Transverse colon (tissue), 4 donors: ENCODE data around the gene SELPLG. TPM values are rescaled to one million over a fixed set of nuclear protein-coding genes. Genes with fewer than 3 reads are reported as not detected.

Experiments
- DNase-seq: peaks from one replicate; pipeline ENCODE4 v3.0.0-alpha.2; 2019
- H3K27ac ChIP-seq, 4 donors: fragments of 200-600 bp; sonication (generic); 2 replicates each; pipeline ENCODE4 v1.5.1; 2016 to 2018; ENCODE audit warnings: inconsistent platforms in 4 of 4
- H3K27me3 ChIP-seq: fragments of 200-600 bp; sonication (generic); 2 replicates; pipeline ENCODE4 v1.5.1; 2017; ENCODE audit warnings: inconsistent platforms
- H3K36me3 ChIP-seq, 4 donors: fragments of 200-600 bp; sonication (generic); 2 replicates each; pipeline ENCODE4 v1.5.1; 2017 to 2019; ENCODE audit warnings: inconsistent platforms in 4 of 4
- H3K4me1 ChIP-seq, 4 donors: fragments of 200-600 bp; sonication (generic); 2 replicates each; pipeline ENCODE4 v1.5.1; 2017 to 2020; ENCODE audit warnings: inconsistent platforms in 4 of 4
- H3K4me3 ChIP-seq, 4 donors: fragments of 200-600 bp; sonication (generic); 1 replicate in 1 of 4; 2 replicates in 3 of 4; pipeline versions ENCODE4 v1.5.1 to v1.6.1; 2017 to 2019; ENCODE audit warnings: inconsistent platforms in 4 of 4
- H3K9me3 ChIP-seq, 2 donors: fragments of 200-600 bp; sonication (generic); 2 replicates each; pipeline ENCODE4 v1.5.1; 2017 to 2019; ENCODE audit warnings: inconsistent platforms in 2 of 2
- EP300 ChIP-seq: sonication (generic); formaldehyde crosslinking; IDR thresholded peaks from one replicate; pipeline ENCODE4 v1.6.1; 2017; ENCODE audit warnings: antibody characterized with exemption, low read depth
- POLR2A ChIP-seq: fragments of 450-650 bp; IDR thresholded peaks from one replicate; pipeline ENCODE4 v1.6.1; 2016; ENCODE audit warnings: antibody characterized with exemption, mild to moderate bottlenecking, moderate library complexity
- POLR2AphosphoS5 ChIP-seq, 3 donors: sonication (generic); formaldehyde crosslinking; IDR thresholded peaks; one replicate each; pipeline ENCODE4 v1.6.1; 2016; ENCODE audit warnings: antibody characterized with exemption in 3 of 3
- WGBS, 2 donors: methylation state at CpG; one replicate each; pipeline ENCODE4 v1.1.5; 2018; ENCODE audit warnings: low coverage in 1 of 2; 5-methylcytosine and 5-hydroxymethylcytosine counted together
- in situ Hi-C, 4 donors: fragments of 200-750 bp; cut with MboI; loops; one replicate each; pipeline versions ENCODE4 v1.15.0 to v1.15.1; 2017; ENCODE audit warnings: low sequenced_read_pairs in 3 of 4, low pct_ligation_motif_present in 1 of 4, low pct_unique_long_range_greater_than_20kb in 1 of 4
- intact Hi-C: fragments of 100-400 bp; cut with DNase I; formaldehyde crosslinking; loops from one replicate; pipeline ENCODE4 v1.15.1; 2023; ENCODE audit warnings: low total_unique reads
- total RNA-seq, 4 donors: library from RNA; depleted of rRNA; stranded (reverse); fragments of >200 nt; gene quantifications; one replicate each; pipeline ENCODE4 v1.1.0, GENCODE V29; 2016
- TF ChIP-seq, protein P1 (sequence below), 5 experiments: fragments of 200-600 bp in 3 of 5; fragments of 450-650 bp in 2 of 5; sonication (generic) in 3 of 5; IDR thresholded peaks; 1 replicate in 2 of 5; 2 replicates in 3 of 5; pipeline ENCODE4 v1.5.1; 2016 to 2017; ENCODE audit warnings: antibody characterized with exemption in 5 of 5, inconsistent platforms in 3 of 5, mild to moderate bottlenecking in 2 of 5, moderate library complexity in 1 of 5

Gene SELPLG
- total RNA-seq, 4 donors from 2014 or later: 1.6 to 9.4 (median 3.6) TPM

DNA sequence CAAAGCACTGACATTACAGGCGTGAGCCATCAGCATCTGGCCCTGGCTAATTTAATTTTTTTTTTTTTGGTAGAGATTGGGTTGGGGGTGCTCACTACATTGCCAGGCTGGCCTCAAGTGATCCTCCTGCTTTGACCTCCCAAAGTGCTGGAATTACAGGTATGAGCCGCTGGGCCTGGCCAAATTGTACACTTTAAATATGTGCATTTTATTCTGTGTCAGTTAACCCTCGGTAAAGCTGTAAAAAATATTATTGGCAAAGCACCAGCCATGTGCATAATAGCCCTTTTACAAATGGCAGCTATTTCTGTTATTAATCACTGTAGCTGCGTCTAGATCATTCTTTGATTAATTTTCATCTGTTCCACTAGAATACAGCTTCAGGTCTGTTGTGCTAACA lies 47.8 kb downstream of the SELPLG start:
- no peaks in the 10 kb centered on the region for H3K9me3 ChIP-seq
- peaks cover 0 to 3% (median 0%) of the 10 kb centered on the region in 4 donors for H3K4me1 ChIP-seq
- no peak overlapping the region for H3K4me3 ChIP-seq
- intact Hi-C loops (no loop called here), in situ Hi-C loops (no loop called here)
- no peaks in the 10 kb centered on the region for H3K36me3 ChIP-seq
- no peak overlapping the region for H3K27ac ChIP-seq
- DNase-seq: no peak
- H3K27me3 ChIP-seq: no peaks in the 10 kb centered on the region
- WGBS, 2 donors: 59 to 60% methylated on average over 3 to 4 of the region's 4 CpGs
- TF ChIP-seq POLR2AphosphoS5 (IDR thresholded peaks at IDR 0.05) (no peak), EP300 (no peak)
- TF ChIP-seq, protein P1, sequence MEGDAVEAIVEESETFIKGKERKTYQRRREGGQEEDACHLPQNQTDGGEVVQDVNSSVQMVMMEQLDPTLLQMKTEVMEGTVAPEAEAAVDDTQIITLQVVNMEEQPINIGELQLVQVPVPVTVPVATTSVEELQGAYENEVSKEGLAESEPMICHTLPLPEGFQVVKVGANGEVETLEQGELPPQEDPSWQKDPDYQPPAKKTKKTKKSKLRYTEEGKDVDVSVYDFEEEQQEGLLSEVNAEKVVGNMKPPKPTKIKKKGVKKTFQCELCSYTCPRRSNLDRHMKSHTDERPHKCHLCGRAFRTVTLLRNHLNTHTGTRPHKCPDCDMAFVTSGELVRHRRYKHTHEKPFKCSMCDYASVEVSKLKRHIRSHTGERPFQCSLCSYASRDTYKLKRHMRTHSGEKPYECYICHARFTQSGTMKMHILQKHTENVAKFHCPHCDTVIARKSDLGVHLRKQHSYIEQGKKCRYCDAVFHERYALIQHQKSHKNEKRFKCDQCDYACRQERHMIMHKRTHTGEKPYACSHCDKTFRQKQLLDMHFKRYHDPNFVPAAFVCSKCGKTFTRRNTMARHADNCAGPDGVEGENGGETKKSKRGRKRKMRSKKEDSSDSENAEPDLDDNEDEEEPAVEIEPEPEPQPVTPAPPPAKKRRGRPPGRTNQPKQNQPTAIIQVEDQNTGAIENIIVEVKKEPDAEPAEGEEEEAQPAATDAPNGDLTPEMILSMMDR (IDR thresholded peaks at IDR 0.05): no peak

DNA sequence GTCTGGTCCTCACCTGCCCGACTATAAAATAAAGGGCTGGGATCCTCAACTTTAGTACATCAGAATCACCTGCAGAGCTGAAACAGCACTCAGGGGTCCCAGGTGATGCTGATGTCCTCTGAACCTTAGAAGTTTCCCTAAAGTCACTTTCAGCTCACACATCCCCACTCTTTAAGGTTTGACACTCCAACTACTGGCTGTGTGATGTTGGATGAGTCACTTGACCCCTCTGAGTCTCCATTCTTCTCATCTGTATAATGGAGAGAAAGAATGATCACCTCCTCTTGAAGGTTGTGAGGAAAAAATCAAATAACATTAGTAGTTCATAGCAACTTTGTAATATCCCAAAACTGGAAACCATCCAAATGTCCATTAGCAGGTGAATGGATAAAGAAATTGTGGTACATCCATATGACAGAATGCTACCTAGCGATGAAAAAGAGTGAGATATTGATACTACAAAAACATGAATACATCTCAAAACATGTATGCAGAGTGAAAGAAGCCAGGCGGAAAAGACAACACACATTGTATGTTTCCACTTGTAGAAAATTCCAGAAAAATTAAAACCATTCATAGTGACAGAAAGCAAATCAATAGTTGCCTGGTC lies 49.1 kb downstream of the SELPLG start:
- no peak for TF ChIP-seq POLR2A
- no peak for TF ChIP-seq EP300
- TF ChIP-seq POLR2AphosphoS5 (IDR thresholded peaks at IDR 0.05): no peak
- TF ChIP-seq, protein P1 (IDR thresholded peaks at IDR 0.05): no peak
- Histone ChIP-seq H3K27me3 (no peaks in the 10 kb centered on the region), H3K4me3 (no peak overlapping the region), H3K36me3 (no peaks in the 10 kb centered on the region), H3K4me1 (peaks cover 0 to 3% (median 0%) of the 10 kb centered on the region in 4 donors), H3K27ac (no peak overlapping the region), H3K9me3 (no peaks in the 10 kb centered on the region)
- in situ Hi-C loops (no loop called here), intact Hi-C loops (no loop called here)
- no peak for DNase-seq
- 74 to 100% methylated on average over 2 to 3 of the region's 3 CpGs for WGBS, 2 donors

DNA sequence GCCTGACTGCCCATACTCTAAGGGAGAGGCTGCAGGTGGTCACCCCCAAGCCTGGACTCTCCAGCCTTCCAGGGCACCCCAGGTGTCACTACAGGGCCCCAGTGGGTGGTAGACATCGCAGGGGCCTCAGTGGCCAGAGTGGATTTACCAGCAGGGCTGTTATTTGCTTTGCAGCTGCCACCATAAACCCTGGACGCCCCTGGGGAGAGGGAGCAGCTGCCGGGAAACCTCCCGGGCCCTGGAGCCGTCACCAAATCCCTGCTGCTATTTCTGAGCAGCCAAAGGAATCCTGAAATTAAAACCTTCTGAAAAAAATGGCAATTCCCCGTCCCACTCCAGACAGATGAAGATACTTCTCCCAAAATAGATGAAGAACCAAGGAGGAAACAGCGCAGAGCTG lies 49.7 kb downstream of the SELPLG start:
- WGBS, 2 donors: 51% methylated on average over 7 of the region's 7 CpGs; no CpG with 5 or more reads in 1 of the 2 donors
- no peaks in the 10 kb centered on the region for H3K9me3 ChIP-seq
- H3K4me1 ChIP-seq: no peaks in the 10 kb centered on the region
- intact Hi-C loops (no loop called here), in situ Hi-C loops (no loop called here)
- TF ChIP-seq, protein P1 (IDR thresholded peaks at IDR 0.05): no peak
- TF ChIP-seq POLR2AphosphoS5 (IDR thresholded peaks at IDR 0.05): no peak
- no peak for TF ChIP-seq EP300
- TF ChIP-seq POLR2A: no peak
- no peak overlapping the region for H3K27ac ChIP-seq
- H3K27me3 ChIP-seq: no peaks in the 10 kb centered on the region
- H3K4me3 ChIP-seq: no peak overlapping the region
- no peaks in the 10 kb centered on the region for H3K36me3 ChIP-seq
- no peak for DNase-seq

DNA sequence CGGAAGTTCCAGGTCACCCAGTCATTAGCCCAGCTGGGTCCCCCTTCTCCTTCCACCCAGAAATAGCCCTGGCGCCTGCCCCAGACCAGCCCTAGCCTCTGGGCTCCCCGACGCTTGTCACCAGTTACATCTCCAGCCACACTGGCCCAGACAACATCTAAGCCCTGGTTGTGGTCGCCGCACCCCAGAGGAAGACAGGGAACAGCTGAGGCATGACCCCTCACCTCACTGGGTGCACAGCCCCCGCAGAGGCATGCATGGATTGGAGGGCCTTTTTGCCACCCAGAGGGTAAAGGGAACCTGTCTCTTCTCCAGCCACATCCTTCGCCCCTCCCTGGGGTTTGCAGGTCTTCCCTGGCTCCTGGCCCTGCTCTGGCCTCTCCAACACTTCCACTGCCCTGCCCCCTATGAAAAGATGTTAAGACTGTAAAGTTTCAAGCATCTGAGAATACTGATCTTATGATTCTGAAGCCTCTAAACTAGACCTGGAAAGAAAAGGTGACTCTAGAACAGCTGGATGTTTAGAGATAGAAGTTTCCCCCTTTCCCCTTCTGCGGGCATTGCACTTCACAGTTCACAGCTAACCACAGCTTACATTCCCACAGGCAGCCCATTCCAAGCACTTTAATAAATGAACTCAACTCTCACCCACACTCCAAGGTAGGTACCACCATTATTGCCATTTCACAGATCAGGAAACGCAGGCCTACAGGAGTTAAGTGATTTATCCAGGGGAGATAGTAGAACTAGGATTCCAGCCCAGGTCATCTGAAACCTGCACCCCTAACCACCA lies 50.5 kb downstream of the SELPLG start:
- intact Hi-C loops: no loop called here
- TF ChIP-seq EP300 (no peak), POLR2AphosphoS5 (IDR thresholded peaks at IDR 0.05) (no peak), POLR2A (no peak)
- TF ChIP-seq, protein P1 (IDR thresholded peaks at IDR 0.05): no peak
- in situ Hi-C loops: no loop called here
- no peaks in the 10 kb centered on the region for H3K36me3 ChIP-seq
- H3K27me3 ChIP-seq: no peaks in the 10 kb centered on the region
- no peak overlapping the region for H3K4me3 ChIP-seq
- no peaks in the 10 kb centered on the region for H3K9me3 ChIP-seq
- H3K27ac ChIP-seq: no peak overlapping the region
- H3K4me1 ChIP-seq: no peaks in the 10 kb centered on the region
- 80 to 81% methylated on average over 1 to 10 of the region's 10 CpGs for WGBS, 2 donors
- no peak for DNase-seq
